Lung (tissue), 12 donors: ENCODE data around the gene CHPT1. TPM values are rescaled to one million over a fixed set of nuclear protein-coding genes. Genes with fewer than 3 reads are reported as not detected.

ENCODE experiments used
- ATAC-seq: fragments of 200-7000 bp; cut with Tn5 transposase; one replicate; pipeline ENCODE4 v1.9.1; 2020; ENCODE audit warnings: moderate number of reproducible peaks; ENCODE audit not compliant: insufficient read depth, low FRiP score
- DNase-seq, 3 donors: peaks; one replicate each; pipeline ENCODE4 v3.0.0-alpha.2; 2013 to 2017
- H3K27ac ChIP-seq, 2 donors: one replicate each; pipeline ENCODE4 v1.5.1; 2013; ENCODE audit warnings: mild to moderate bottlenecking in 2 of 2, moderate library complexity in 2 of 2, control low read depth in 1 of 2, inconsistent platforms in 1 of 2, low read depth in 1 of 2, low read length in 1 of 2
- H3K27me3 ChIP-seq, 3 donors: one replicate each; pipeline ENCODE4 v1.5.1; 2013; ENCODE audit warnings: low read length in 2 of 3; ENCODE audit not compliant: control insufficient read depth in 3 of 3, insufficient read depth in 3 of 3
- H3K36me3 ChIP-seq, 4 donors: one replicate each; pipeline ENCODE4 v1.5.1; 2013; ENCODE audit warnings: low read length in 4 of 4, mild to moderate bottlenecking in 1 of 4, moderate library complexity in 1 of 4; ENCODE audit not compliant: control insufficient read depth in 4 of 4, insufficient read depth in 4 of 4
- H3K4me1 ChIP-seq, 5 donors: one replicate each; pipeline ENCODE4 v1.5.1; 2013; ENCODE audit warnings: low read length in 5 of 5, mild to moderate bottlenecking in 2 of 5, moderate library complexity in 1 of 5; ENCODE audit not compliant: control insufficient read depth in 5 of 5, insufficient read depth in 5 of 5
- H3K4me3 ChIP-seq: one replicate; pipeline ENCODE4 v1.5.1; 2013; ENCODE audit warnings: mild to moderate bottlenecking, control low read depth, moderate library complexity
- H3K9ac ChIP-seq, 2 donors: one replicate each; pipeline ENCODE4 v1.5.1; 2013; ENCODE audit warnings: low read length in 2 of 2, control low read depth in 1 of 2; ENCODE audit not compliant: insufficient read depth in 1 of 2
- H3K9me3 ChIP-seq, 4 donors: one replicate each; pipeline ENCODE4 v1.5.1; 2013; ENCODE audit warnings: low read length in 3 of 4, mild to moderate bottlenecking in 1 of 4, moderate library complexity in 1 of 4; ENCODE audit not compliant: control insufficient read depth in 4 of 4, insufficient read depth in 3 of 4
- WGBS, 2 donors: extraction: QIAGEN DNeasy Blood & Tissue Kit; methylation state at CpG; one replicate each; pipeline ENCODE4 v1.1.7; 2013; 5-methylcytosine and 5-hydroxymethylcytosine counted together
- polyA plus RNA-seq, 2 donors: library from polyadenylated mRNA; stranded (reverse); fragments of 200-250 nt; gene quantifications; one replicate each; pipeline ENCODE4 v1.2.1, GENCODE V29; 2013
- total RNA-seq, 2 donors: library from RNA; depleted of rRNA in 1 of 2; stranded (reverse); fragments of >200 nt in 1 of 2; gene quantifications; one replicate each; pipeline ENCODE4 v1.2.1, GENCODE V29; 2014 to 2021
- TF ChIP-seq, protein P1 (sequence below): IDR thresholded peaks from 2 replicates; pipeline ENCODE4 v1.5.1; 2012; ENCODE audit warnings: mild to moderate bottlenecking; ENCODE audit errors: control extremely low read depth, extremely low read depth
- donor health status: control.
- donor health status: control.
- donor health status: Bipolar disorder and iron deficiency.
- donor health status: healthy.
- donor health status: DM: yes; HTN: yes; CAD: no.

The CHPT1 gene
- total and polyA plus RNA-seq, 4 donors = 25.1 to 60.9 (median 41.2) TPM

DNA sequence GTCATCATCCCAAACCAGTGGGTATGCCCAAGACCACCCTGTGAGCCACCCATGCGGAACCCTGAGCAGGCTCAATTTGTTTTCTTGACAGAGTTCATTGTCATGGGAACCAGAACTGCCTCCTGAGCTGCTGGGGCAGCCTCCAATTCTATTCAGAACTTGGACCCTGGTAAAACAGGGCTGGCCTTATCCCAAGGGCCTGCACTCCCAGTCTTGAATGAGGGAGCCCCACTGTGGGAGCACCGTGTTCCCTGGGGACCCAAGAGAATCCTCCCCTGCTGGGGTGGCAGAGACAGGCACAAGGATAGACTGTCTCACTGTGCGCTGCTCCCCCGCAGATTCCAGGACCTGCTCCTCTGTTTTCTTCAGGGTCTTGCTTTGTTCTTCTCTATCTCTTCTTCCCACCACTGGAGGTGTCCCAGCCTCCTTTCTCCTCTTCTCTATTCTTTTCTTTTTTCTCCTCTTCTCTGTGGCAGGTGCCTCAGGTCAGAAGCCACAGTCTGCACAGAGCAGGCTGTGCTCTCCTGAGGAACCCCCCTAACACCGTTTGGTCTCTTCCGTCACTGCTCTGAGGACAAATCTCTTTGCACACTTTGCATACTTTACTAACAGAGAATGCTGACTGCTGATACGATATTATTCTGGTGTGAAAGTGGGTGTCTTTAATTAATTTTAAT lies 31.2 kb upstream of the CHPT1 start:
- no peak overlapping the region for H3K27ac ChIP-seq
- no peaks in the 10 kb centered on the region for H3K4me1 ChIP-seq
- H3K9me3 ChIP-seq = no peaks in the 10 kb centered on the region
- WGBS, 2 donors = 84 to 85% methylated on average over 7 of the region's 7 CpGs
- DNase-seq = no peak
- H3K4me3 ChIP-seq = no peak overlapping the region
- no peaks in the 10 kb centered on the region for H3K36me3 ChIP-seq
- no peak overlapping the region for H3K9ac ChIP-seq
- no peak for ATAC-seq
- H3K27me3 ChIP-seq = no peaks in the 10 kb centered on the region
- TF ChIP-seq, protein P1, sequence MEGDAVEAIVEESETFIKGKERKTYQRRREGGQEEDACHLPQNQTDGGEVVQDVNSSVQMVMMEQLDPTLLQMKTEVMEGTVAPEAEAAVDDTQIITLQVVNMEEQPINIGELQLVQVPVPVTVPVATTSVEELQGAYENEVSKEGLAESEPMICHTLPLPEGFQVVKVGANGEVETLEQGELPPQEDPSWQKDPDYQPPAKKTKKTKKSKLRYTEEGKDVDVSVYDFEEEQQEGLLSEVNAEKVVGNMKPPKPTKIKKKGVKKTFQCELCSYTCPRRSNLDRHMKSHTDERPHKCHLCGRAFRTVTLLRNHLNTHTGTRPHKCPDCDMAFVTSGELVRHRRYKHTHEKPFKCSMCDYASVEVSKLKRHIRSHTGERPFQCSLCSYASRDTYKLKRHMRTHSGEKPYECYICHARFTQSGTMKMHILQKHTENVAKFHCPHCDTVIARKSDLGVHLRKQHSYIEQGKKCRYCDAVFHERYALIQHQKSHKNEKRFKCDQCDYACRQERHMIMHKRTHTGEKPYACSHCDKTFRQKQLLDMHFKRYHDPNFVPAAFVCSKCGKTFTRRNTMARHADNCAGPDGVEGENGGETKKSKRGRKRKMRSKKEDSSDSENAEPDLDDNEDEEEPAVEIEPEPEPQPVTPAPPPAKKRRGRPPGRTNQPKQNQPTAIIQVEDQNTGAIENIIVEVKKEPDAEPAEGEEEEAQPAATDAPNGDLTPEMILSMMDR = no peak

DNA sequence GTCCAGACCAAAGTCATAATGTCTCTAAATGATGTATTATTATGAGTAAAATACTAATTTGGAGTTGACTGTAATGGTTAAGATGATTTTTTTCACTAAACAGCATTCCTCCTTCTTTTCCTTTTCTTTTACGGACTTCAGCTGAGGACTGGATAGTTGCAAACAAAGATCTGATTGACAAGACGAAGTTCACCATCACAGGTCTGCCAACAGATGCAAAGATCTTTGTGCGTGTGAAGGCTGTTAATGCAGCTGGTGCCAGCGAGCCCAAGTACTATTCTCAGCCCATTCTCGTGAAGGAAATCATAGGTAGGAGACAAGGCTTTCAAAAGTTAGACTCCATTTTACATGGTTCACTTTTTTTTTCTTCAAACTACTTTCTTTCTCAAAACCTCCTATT lies 29.8 kb upstream of the CHPT1 start:
- no peak for ATAC-seq
- no peak for DNase-seq
- Histone ChIP-seq H3K9ac (no peak overlapping the region), H3K4me3 (no peak overlapping the region), H3K9me3 (no peaks in the 10 kb centered on the region), H3K27me3 (no peaks in the 10 kb centered on the region), H3K4me1 (peaks cover 0 to 1% (median 0%) of the 10 kb centered on the region in 5 donors), H3K27ac (no peak overlapping the region), H3K36me3 (no peaks in the 10 kb centered on the region)
- 82 to 94% methylated on average over 5 of the region's 5 CpGs for WGBS, 2 donors
- TF ChIP-seq, protein P1 = no peak

DNA sequence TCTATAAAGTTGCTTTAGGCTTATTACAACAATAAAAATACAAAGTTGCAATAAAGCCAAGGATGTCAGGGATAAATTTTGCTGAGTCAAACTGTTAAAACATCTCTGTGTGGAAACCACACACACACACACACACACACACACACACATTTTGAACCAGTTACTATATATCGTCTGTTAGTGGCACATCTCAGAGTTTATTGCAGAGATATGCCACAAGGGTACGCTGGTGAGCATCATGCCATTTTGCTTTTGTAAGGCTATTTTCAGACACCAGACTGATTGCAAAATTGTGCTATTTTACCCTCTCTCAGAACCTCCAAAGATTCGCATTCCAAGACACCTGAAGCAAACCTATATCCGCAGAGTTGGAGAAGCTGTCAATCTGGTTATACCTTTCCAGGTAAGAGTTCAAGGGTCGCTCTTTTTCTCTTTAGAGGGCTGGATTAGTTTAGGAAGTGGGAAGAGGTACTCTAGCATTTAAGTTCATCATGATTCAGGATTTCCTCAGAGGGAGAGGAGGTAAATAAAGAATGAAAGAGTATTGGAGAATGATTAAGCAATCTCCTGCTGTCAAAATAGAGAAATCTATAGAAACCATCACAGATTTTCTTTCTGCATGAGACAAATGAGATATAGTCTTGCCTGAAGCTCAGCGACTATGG lies 27.3 kb upstream of the CHPT1 start:
- 43 to 45% methylated on average over 6 of the region's 6 CpGs for WGBS, 2 donors
- H3K27me3 ChIP-seq = peaks cover 0 to 2% (median 0%) of the 10 kb centered on the region in 3 donors
- TF ChIP-seq, protein P1 = peak; percentile 28
- no peak overlapping the region for H3K9ac ChIP-seq
- ATAC-seq = peak; percentile 61
- no peaks in the 10 kb centered on the region for H3K36me3 ChIP-seq
- DNase-seq = peak; percentile 30 to 63 (median 32)
- no peak overlapping the region for H3K4me3 ChIP-seq
- no peak overlapping the region for H3K27ac ChIP-seq
- H3K4me1 ChIP-seq = peaks cover 0 to 1% (median 0%) of the 10 kb centered on the region in 5 donors
- no peaks in the 10 kb centered on the region for H3K9me3 ChIP-seq
